ENCODE results near the gene GPRC5D.

The GPRC5D gene

GRCh38 chr12:12952036-12952435 is at the start of gene GPRC5D:
Gene GPRC5D, minus strand, starts transcription at chr12:12952170. Its CDS starts 1,786 bp downstream, at chr12:12950384.
- DNase-seq, result no peak

- no peak for DNase-seq
Observed at GRCh38 chr12:13001775-13002040, 49.7 kb upstream of the GPRC5D start.

GRCh38 chr12:13000925-13001774 is 49.2 kb upstream of the GPRC5D start:
- DNase-seq, result peak; percentile 36

GRCh38 chr12:13000616-13000924 is 48.6 kb upstream of the GPRC5D start:
- DNase-seq, result no peak

- DNase-seq, result peak; percentile 95
Observed at GRCh38 chr12:12999959-13000615, 48.1 kb upstream of the GPRC5D start, which contains the start of gene HEBP1. Gene HEBP1, minus strand, starts transcription at chr12:13000265. Its CDS starts 151 bp downstream, at chr12:13000114.

GRCh38 chr12:12999271-12999958 is 47.4 kb upstream of the GPRC5D start:
- no peak for DNase-seq

GRCh38 chr12:12998248-12998647 is 46.3 kb upstream of the GPRC5D start:
- DNase-seq, result no peak

- no peak for DNase-seq
Observed at GRCh38 chr12:12997734-12998133, 45.8 kb upstream of the GPRC5D start.

GRCh38 chr12:12997156-12997555 is 45.2 kb upstream of the GPRC5D start:
- no peak for DNase-seq

GRCh38 chr12:12996209-12996608 is 44.2 kb upstream of the GPRC5D start:
- no peak for DNase-seq

GRCh38 chr12:12995088-12995487 is 43.1 kb upstream of the GPRC5D start:
- DNase-seq, result no peak

- no peak for DNase-seq
Observed at GRCh38 chr12:12993367-12993766, 41.4 kb upstream of the GPRC5D start.

- DNase-seq, result no peak
Observed at GRCh38 chr12:12992418-12993130, 40.6 kb upstream of the GPRC5D start.

- no peak for DNase-seq
Observed at GRCh38 chr12:12990700-12991468, 38.9 kb upstream of the GPRC5D start.

GRCh38 chr12:12987421-12987820 is 35.5 kb upstream of the GPRC5D start:
- DNase-seq, result no peak

GRCh38 chr12:12986775-12987331 is 34.9 kb upstream of the GPRC5D start:
- DNase-seq, result no peak

- DNase-seq, result peak; percentile 17
Observed at GRCh38 chr12:12985817-12986408, 33.9 kb upstream of the GPRC5D start.

- DNase-seq, result no peak
Observed at GRCh38 chr12:12984149-12984548, 32.2 kb upstream of the GPRC5D start.

GRCh38 chr12:12983420-12984035 is 31.6 kb upstream of the GPRC5D start:
- DNase-seq, result no peak

- no peak for DNase-seq
Observed at GRCh38 chr12:12982331-12982730, 30.4 kb upstream of the GPRC5D start.

GRCh38 chr12:12979731-12980259 is 27.8 kb upstream of the GPRC5D start:
- no peak for DNase-seq

Measured in activated naive CD4-positive, alpha-beta T cell treated with anti-CD3 and anti-CD28 coated beads, Interleukin-2, amount 50 U/mL, for 16 hours (primary cell).